Measurements from ENCODE around the gene PANK1.

GRCh38 chr10:89664203-89664602 is 19.2 kb upstream of the PANK1 start:
- TF ChIP-seq CTCF (IDR thresholded peaks at IDR 0.05) = no peak
- no peak for TF ChIP-seq HMGA2 (CRISPR knock-in tag; IDR thresholded peaks at IDR 0.05)
- no peak for TF ChIP-seq ZNF263 (CRISPR knock-in tag; IDR thresholded peaks at IDR 0.05; ENCODE audit: low read depth)
- TF ChIP-seq, protein P1, sequence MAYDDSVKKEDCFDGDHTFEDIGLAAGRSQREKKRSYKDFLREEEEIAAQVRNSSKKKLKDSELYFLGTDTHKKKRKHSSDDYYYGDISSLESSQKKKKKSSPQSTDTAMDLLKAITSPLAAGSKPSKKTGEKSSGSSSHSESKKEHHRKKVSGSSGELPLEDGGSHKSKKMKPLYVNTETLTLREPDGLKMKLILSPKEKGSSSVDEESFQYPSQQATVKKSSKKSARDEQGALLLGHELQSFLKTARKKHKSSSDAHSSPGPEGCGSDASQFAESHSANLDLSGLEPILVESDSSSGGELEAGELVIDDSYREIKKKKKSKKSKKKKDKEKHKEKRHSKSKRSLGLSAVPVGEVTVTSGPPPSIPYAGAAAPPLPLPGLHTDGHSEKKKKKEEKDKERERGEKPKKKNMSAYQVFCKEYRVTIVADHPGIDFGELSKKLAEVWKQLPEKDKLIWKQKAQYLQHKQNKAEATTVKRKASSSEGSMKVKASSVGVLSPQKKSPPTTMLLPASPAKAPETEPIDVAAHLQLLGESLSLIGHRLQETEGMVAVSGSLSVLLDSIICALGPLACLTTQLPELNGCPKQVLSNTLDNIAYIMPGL (CRISPR knock-in tag; IDR thresholded peaks at IDR 0.05) = no peak
- no peak for TF ChIP-seq ZNF423 (CRISPR knock-in tag; IDR thresholded peaks at IDR 0.05)
- no peak for TF ChIP-seq JUN (CRISPR knock-in tag; IDR thresholded peaks at IDR 0.05)
- no peak for TF ChIP-seq IRF1 (CRISPR knock-in tag; IDR thresholded peaks at IDR 0.05)
- no peak for TF ChIP-seq MAX (CRISPR knock-in tag; IDR thresholded peaks at IDR 0.05)
- no peak for TF ChIP-seq ZBTB21 (CRISPR knock-in tag; IDR thresholded peaks at IDR 0.05; ENCODE audit: borderline replicate concordance)
- no peak for TF ChIP-seq USF2 (CRISPR knock-in tag; IDR thresholded peaks at IDR 0.05)
- no peak for TF ChIP-seq NR1H2 (CRISPR knock-in tag; IDR thresholded peaks at IDR 0.05)
- no peak for TF ChIP-seq IRF2 (CRISPR knock-in tag; IDR thresholded peaks at IDR 0.05; ENCODE audit: borderline replicate concordance, low read depth)
- no peak for TF ChIP-seq E2F5 (CRISPR knock-in tag; IDR thresholded peaks at IDR 0.05)
